ENCODE data around the gene UBE2F.

DNA sequence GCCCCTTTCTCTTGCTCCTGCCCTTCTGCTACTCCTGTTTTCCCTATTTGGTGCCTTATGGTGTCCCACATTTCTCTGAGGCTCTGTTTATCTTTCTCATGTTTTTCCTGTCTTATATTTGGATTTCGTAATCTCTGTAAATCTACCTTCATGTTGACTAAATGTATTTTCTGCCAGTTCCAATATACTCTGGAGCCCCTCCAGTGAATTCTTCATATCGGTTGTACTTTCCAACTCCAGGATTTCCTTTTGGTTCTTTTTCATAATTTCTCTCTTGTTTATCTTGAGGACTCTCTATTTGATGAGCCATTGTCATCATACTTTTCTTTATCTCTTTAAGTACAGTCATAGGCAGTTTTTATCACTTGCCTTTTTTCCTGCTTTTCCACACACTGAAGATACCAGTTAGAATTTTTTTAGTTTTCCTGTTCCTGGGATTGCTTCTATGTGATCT lies 113.1 kb downstream of the UBE2F start:
- TF ChIP-seq SIN3A (IDR thresholded peaks at IDR 0.05; ENCODE audit: borderline replicate concordance, insufficient read depth, low read length) (no peak), POLR2AphosphoS5 (IDR thresholded peaks at IDR 0.05; ENCODE audit: low read depth, low read length) (no peak), REST (IDR thresholded peaks at IDR 0.05; ENCODE audit: insufficient read depth in 1 of 2, low read depth in 2 of 2, low read length in 2 of 2) (no peak)
